CD14-positive monocyte (primary cell): Measurements from ENCODE around the gene TMEM205. TPM values are rescaled to one million over a fixed set of nuclear protein-coding genes. Genes with fewer than 3 reads are reported as not detected.
A peak's percentile ranks its signal among the peaks of the same experiment; 100 is the strongest.

ENCODE experiments used
- DNase-seq, 3 donors: peaks; one replicate each; pipeline ENCODE4 v3.0.0-alpha.2; 2011 to 2022
- H2AFZ ChIP-seq: 2 replicates; pipeline ENCODE4 v1.6.0; 2012; ENCODE audit warnings: mild to moderate bottlenecking, low read depth, low read length, inconsistent platforms; ENCODE audit not compliant: insufficient read depth, poor library complexity, severe bottlenecking
- H3K27ac ChIP-seq, 2 donors: 1 replicate in 1 of 2; 2 replicates in 1 of 2; pipeline ENCODE4 v1.5.1; 2012 to 2013; ENCODE audit warnings: low read length in 2 of 2, control low read depth in 1 of 2, inconsistent platforms in 1 of 2, low read depth in 1 of 2, mild to moderate bottlenecking in 1 of 2
- H3K27me3 ChIP-seq, 2 donors: one replicate each; pipeline versions ENCODE4 v1.6.0 to v1.6.1; 2011 to 2013; ENCODE audit warnings: low read length in 2 of 2; ENCODE audit not compliant: control insufficient read depth in 2 of 2, insufficient read depth in 2 of 2
- H3K36me3 ChIP-seq, 2 donors: replicated peaks in 1 of 2; 1 replicate in 1 of 2; 2 replicates in 1 of 2; pipeline versions ENCODE4 v1.5.1 to v1.6.1; 2012 to 2013; ENCODE audit warnings: low read length in 2 of 2, control low read depth in 1 of 2, inconsistent platforms in 1 of 2, mild to moderate bottlenecking in 1 of 2; ENCODE audit not compliant: insufficient read depth in 2 of 2, control insufficient read depth in 1 of 2
- H3K4me1 ChIP-seq, 2 donors: 1 replicate in 1 of 2; 2 replicates in 1 of 2; pipeline versions ENCODE4 v1.5.1 to v1.6.1; 2012 to 2013; ENCODE audit warnings: low read length in 2 of 2, control low read depth in 1 of 2, inconsistent platforms in 1 of 2, mild to moderate bottlenecking in 1 of 2, moderate library complexity in 1 of 2; ENCODE audit not compliant: insufficient read depth in 2 of 2, control insufficient read depth in 1 of 2
- H3K4me2 ChIP-seq: replicated peaks from 2 replicates; pipeline ENCODE3; 2012; ENCODE audit warnings: low read length, moderate library complexity, mild to moderate bottlenecking; ENCODE audit not compliant: poor library complexity, severe bottlenecking; ENCODE audit errors: extremely low read depth
- H3K4me3 ChIP-seq, 3 experiments: fragments of 200-600 bp in 1 of 3; sonication (generic) in 1 of 3; replicated peaks in 1 of 3; 1 replicate in 2 of 3; 2 replicates in 1 of 3; pipeline ENCODE4 v1.5.1; 2011 to 2013; ENCODE audit warnings: low read length in 3 of 3, mild to moderate bottlenecking in 3 of 3, control low read depth in 2 of 3, low read depth in 2 of 3, inconsistent platforms in 1 of 3, moderate library complexity in 1 of 3
- H3K79me2 ChIP-seq: 2 replicates; pipeline ENCODE4 v1.6.0; 2012; ENCODE audit warnings: mild to moderate bottlenecking, control low read depth, inconsistent platforms, low read length, moderate library complexity; ENCODE audit not compliant: insufficient read depth
- H3K9ac ChIP-seq: 2 replicates; pipeline ENCODE4 v1.6.0; 2017; ENCODE audit warnings: low read length, mild to moderate bottlenecking; ENCODE audit not compliant: insufficient read depth, poor library complexity, severe bottlenecking
- H3K9me3 ChIP-seq, 2 donors: replicated peaks in 1 of 2; 1 replicate in 1 of 2; 2 replicates in 1 of 2; pipeline versions ENCODE4 v1.5.1 to v1.6.1; 2012 to 2013; ENCODE audit warnings: low read length in 2 of 2, control low read depth in 1 of 2; ENCODE audit not compliant: control insufficient read depth in 1 of 2, insufficient read depth in 1 of 2
- H4K20me1 ChIP-seq: 2 replicates; pipeline ENCODE4 v1.6.0; 2012; ENCODE audit warnings: mild to moderate bottlenecking, low read length, control low read depth, moderate library complexity; ENCODE audit not compliant: insufficient read depth
- H3K27ac Mint-ChIP-seq, 7 donors: one replicate each; pipeline ENCODE4 v1.8.0; 2020; ENCODE audit warnings: mild to moderate bottlenecking in 7 of 7, mixed read lengths in 7 of 7, moderate library complexity in 6 of 7, inconsistent platforms in 2 of 7
- H3K27me3 Mint-ChIP-seq, 3 donors: one replicate each; pipeline ENCODE4 v1.8.0; 2021 to 2022; ENCODE audit warnings: low read depth in 3 of 3, mild to moderate bottlenecking in 3 of 3, mixed read lengths in 3 of 3, moderate library complexity in 3 of 3, inconsistent platforms in 1 of 3
- H3K36me3 Mint-ChIP-seq, 2 donors: one replicate each; pipeline ENCODE4 v1.8.0; 2020; ENCODE audit warnings: mixed read lengths in 2 of 2, inconsistent platforms in 1 of 2, mild to moderate bottlenecking in 1 of 2
- H3K4me1 Mint-ChIP-seq: one replicate; pipeline ENCODE4 v1.8.0; 2020; ENCODE audit warnings: mild to moderate bottlenecking, mixed read lengths
- H3K4me3 Mint-ChIP-seq, 2 donors: one replicate each; pipeline ENCODE4 v1.8.0; 2020; ENCODE audit warnings: mild to moderate bottlenecking in 2 of 2, mixed read lengths in 2 of 2, moderate library complexity in 1 of 2
- H3K9me3 Mint-ChIP-seq, 7 donors: one replicate each; pipeline ENCODE4 v1.8.0; 2020 to 2022; ENCODE audit warnings: mixed read lengths in 7 of 7, mild to moderate bottlenecking in 6 of 7, moderate library complexity in 6 of 7, inconsistent platforms in 2 of 7
- WGBS: methylation state at CpG from one replicate; pipeline ENCODE4 v1.1.5; 2013; ENCODE audit warnings: missing lambda C conversion rate; ENCODE audit not compliant: insufficient coverage; 5-methylcytosine and 5-hydroxymethylcytosine counted together
- intact Hi-C, 2 donors: fragments of 100-400 bp; cut with micrococcal nuclease; formaldehyde crosslinking; loops; one replicate each; pipeline versions ENCODE4 v1.15.0 to v1.15.1; 2023
- polyA plus RNA-seq, 3 donors: library from polyadenylated mRNA; depleted of rRNA in 1 of 3; unstranded in 2 of 3; stranded (reverse) in 1 of 3; fragments of 300-500 nt in 2 of 3; fragments of >200 nt in 1 of 3; fragmentation: Illumina TruSeq in 2 of 3; gene quantifications; 1 replicate in 2 of 3; 2 replicates in 1 of 3; pipeline ENCODE4 v1.2.3, GENCODE V29; 2012 to 2021
- TF ChIP-seq, protein P1 (sequence below): fragments of 200-600 bp; IDR thresholded peaks from one replicate; pipeline ENCODE4 v1.8.0; 2022; ENCODE audit warnings: antibody characterized with exemption, mild to moderate bottlenecking

TMEM205 gene
- polyA plus RNA-seq, 3 donors, result 252 to 335 (median 263) TPM

DNA sequence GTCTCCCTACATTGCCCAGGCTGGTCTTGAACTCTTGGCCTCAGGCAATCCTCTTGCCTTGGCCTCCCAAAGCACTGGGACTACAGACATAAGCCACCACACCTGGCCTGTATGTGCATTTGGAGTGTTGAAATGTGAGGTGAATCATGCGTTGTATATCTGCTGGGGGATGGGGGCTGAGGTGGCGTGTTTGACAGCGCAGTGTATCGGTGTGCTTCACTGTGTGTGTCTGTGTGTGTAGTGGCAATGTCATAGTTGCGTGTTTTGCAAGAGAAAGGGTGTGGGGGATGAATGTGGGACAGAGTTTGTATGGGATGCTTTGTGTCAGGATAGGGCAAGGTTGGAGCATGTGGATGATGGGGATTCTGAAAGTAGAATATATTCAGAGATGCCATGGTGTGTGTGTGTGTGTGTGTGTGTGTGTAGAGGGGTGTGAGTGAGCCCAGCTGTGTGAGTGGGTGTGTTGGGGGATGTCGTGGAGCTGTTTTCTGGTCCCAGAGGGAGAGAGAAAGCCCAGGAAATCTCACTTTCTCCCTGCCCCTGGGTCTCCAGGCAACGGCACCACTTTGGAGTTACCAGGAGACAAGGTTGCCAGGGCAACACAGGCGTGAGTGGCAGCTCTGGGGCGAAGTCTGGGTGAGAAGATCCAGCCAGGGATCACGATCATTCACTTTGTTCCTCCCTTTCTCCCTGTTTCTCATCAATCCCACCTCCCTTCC lies 27.3 kb upstream of the TMEM205 start:
- Mint-ChIP-seq H3K27me3 (peaks cover 0 to 2% (median 0%) of the 10 kb centered on the region in 3 donors), H3K4me3 (peak overlapping the region in 1 of 2 donors; percentile 41), H3K27ac (peak overlapping the region in 4 of 7 donors; percentile 5 to 53 (median 27)), H3K36me3 (peaks cover 22 to 33% of the 10 kb centered on the region in 2 donors), H3K9me3 (no peaks in the 10 kb centered on the region), H3K4me1 (peaks cover 6% of the 10 kb centered on the region)
- DNase-seq, result no peak
- intact Hi-C loops, result loop anchor here in 1 of 2 donors (2.0 to 5.0 kb wide), 2 partner anchors 27 to 36 kb away; partner anchors contain the start of genes CCDC159, RAB3D and TMEM205
- TF ChIP-seq, protein P1, sequence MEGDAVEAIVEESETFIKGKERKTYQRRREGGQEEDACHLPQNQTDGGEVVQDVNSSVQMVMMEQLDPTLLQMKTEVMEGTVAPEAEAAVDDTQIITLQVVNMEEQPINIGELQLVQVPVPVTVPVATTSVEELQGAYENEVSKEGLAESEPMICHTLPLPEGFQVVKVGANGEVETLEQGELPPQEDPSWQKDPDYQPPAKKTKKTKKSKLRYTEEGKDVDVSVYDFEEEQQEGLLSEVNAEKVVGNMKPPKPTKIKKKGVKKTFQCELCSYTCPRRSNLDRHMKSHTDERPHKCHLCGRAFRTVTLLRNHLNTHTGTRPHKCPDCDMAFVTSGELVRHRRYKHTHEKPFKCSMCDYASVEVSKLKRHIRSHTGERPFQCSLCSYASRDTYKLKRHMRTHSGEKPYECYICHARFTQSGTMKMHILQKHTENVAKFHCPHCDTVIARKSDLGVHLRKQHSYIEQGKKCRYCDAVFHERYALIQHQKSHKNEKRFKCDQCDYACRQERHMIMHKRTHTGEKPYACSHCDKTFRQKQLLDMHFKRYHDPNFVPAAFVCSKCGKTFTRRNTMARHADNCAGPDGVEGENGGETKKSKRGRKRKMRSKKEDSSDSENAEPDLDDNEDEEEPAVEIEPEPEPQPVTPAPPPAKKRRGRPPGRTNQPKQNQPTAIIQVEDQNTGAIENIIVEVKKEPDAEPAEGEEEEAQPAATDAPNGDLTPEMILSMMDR, result no peak
- Histone ChIP-seq H3K4me3 (peak overlapping the region in 2 of 3 experiments; percentile 73 to 93), H4K20me1 (no peaks in the 10 kb centered on the region), H3K9ac (peak overlapping the region; percentile 66), H3K27ac (peak overlapping the region; percentile 85 to 91), H3K9me3 (no peaks in the 10 kb centered on the region), H3K4me2 (peak overlapping the region; percentile 100), H3K4me1 (peaks cover 41 to 48% of the 10 kb centered on the region in 2 donors), H3K27me3 (no peaks in the 10 kb centered on the region), H2AFZ (peak overlapping the region; percentile 81), H3K79me2 (peaks cover 29% of the 10 kb centered on the region), H3K36me3 (no peaks in the 10 kb centered on the region)
- WGBS, result 66% methylated on average over 8 of the region's 10 CpGs

DNA sequence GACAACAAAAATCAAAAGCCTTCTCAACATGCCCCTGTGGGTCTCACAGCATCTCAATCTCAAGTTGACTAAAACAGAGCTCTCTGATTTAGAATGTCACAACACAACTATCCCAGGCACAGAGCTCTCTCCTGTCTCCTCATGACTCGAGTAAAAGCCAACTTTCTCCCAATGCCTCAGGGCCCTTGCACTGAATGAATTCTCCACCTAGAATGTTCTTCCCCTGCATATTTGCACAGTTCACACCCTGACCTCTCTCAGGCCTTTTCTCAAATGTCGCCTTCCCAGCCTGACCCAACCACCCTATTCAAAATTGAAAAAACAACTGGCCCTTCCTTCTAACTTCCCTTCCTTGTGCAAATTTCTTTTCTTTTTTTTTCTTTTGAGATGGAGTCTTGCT lies 24.7 kb upstream of the TMEM205 start:
- Histone ChIP-seq H3K79me2 (peaks cover 7% of the 10 kb centered on the region), H3K27me3 (no peaks in the 10 kb centered on the region), H3K9me3 (no peaks in the 10 kb centered on the region), H3K4me3 (no peak overlapping the region), H3K9ac (no peak overlapping the region), H3K4me1 (peaks cover 17 to 22% of the 10 kb centered on the region in 2 donors), H3K27ac (no peak overlapping the region), H3K36me3 (peaks cover 5 to 9% of the 10 kb centered on the region in 2 donors), H2AFZ (no peak overlapping the region), H4K20me1 (peaks cover 5% of the 10 kb centered on the region), H3K4me2 (no peak overlapping the region)
- Mint-ChIP-seq H3K27ac (no peak overlapping the region), H3K9me3 (no peaks in the 10 kb centered on the region), H3K27me3 (peaks cover 0 to 2% (median 0%) of the 10 kb centered on the region in 3 donors), H3K4me3 (no peak overlapping the region), H3K36me3 (peaks cover 25 to 37% of the 10 kb centered on the region in 2 donors), H3K4me1 (no peaks in the 10 kb centered on the region)
- no peak for DNase-seq
- intact Hi-C loops, result loop anchor here in 1 of 2 donors (5.0 kb wide), 1 partner anchor 33 kb away; the partner anchor contains the start of gene RAB3D
- TF ChIP-seq, protein P1, result no peak
- 96% methylated on average over 2 of the region's 2 CpGs for WGBS
